OCI-M2 (cell line): ENCODE results near the gene HOXB5.

Experiments
- DNase-seq: peaks from one replicate; lab custom pipeline; 2025; ENCODE audit not compliant: unreplicated experiment; lab: John Stamatoyannopoulos, UW

HOXB5 gene

DNA sequence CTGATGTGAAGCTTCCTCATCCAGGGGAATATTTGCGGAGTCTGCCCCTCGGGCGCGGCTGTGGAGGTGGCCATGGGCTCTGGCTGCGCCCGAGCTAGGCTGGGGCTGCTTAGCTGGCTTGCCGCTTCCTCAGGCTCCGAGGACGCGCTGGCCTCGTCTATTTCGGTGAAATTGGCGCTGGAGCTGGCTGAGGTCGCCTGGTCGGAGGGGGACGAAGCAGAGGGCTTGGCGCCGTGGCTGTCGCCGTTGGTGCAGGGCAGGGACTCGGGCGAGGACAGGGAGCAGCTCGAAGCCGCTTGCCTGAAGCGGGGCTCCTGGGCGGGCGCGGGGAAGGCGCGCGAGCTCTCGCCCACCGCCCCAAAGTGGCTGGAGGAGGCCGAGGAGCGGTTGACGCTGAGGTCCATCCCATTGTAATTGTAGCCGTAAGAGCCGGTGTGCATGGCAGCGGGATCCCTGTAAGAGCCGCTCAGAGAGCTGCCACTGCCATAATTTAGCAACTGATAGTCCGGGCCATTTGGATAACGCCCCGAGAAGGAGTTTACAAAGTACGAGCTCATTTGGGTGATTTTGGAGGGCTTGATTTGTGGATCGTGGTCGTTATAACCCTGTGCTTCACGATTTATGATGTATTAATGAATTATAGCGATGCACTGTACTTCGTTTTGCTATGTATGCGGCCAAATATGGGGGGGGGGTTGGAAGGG, at the start of gene HOXB5:
Gene HOXB5 (minus strand): TSS at position 654 of the 704 bp plus-strand sequence. CDS start 97 bp downstream, at position 557.
- no peak for DNase-seq

DNA sequence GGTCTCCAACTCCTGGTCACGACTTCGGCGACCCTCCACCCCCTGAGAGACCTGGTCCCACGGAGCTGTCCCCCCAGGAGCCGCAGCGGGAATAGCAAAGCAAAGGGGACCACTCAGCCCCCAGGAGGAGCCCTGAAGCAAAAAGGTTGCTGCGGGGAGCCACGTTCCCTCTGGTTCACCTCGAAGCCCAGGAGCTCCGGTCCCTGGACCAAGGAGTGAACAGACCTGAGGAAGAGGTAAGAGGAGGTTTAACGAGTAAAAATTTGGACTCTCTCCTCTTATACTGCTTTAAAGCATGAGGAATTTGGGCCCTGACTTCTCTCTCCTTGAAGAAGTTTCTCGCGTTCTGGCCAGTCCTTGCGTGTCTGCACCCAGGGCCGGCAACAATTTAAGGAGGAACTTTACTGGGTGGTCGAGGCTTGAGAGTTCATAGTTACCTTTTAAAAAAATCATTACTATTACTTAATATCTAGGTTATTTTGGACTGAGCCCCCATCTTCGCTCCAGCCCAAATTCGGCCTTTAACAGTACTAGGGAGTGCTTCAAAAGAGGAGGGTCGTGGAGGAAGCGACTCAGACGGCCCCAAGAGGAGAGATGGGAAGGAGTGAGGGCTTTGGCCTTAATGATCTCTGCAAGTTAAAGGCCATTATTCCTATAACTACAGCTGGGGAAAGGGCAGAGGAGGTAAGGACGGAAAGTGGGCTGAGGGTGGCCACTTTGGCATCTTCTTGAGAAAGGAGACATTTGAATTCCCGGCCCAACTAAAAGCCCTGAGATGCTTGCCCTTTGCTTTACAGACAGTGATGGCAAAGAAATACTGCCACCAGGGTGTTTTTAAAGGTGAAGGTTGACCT, 49.5 kb upstream of the HOXB5 start:
- DNase-seq = no peak

DNA sequence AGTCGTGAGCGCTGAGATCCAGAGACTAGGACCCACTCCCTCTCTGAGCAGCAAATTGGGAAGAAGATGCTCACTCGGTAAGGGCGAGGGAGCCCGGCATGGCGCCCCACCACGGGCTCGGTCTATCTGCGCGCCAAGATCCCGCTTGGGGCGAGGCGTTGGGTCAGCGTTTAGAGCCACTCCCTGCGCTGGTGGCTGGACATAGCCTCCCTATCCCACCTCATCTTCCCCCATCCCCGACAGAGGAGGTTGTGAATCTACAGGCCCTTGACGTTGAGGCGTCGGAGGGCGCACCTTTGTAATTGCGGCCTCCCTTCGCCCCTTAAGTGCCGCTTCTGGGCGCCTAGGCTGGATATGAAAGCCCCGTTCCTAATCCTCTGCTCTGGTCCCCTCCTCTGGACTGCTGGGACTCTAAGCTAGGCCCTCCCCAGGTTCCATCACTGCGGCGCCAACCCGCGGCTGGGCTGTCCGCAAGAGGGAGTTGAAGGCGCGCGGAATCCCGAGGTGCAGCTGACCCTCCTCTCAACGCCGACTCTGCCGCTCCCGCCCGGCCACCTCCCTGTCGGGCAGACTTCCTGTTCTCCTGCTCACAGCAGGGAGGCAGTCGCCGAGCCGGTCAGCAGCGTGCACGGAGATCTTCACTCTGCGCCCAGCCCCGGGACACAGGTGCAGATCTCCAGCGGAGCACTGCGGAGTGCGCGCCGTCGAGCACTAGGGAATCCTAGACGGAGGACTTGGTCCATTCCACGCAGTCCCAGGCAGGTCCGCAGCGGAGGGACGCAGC, 48.7 kb upstream of the HOXB5 start:
- no peak for DNase-seq

DNA sequence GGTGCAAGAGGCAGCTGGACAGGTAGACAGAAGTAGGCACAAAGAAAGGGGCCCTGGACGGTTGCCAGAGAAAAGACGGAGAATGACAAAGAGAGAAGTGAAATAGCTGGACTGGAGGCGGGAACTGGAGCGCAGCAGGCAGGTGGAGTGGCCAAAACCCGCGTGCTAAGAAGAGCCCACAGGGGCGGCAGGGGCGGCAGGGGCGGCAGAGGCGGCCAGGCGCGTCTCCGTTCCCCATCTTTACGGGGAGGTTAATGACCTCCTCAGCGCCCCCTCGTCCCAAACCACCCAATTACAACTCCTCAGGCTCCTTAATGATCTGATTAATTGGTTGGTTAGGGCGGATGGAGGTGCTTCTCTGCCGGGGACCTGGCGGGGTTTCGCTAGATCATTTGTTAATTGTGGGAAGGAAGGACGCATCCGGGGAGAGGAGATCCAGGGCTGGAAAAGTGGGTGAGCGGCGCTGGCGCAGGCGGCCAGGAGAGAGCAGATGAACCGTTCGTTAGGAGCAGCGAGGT, 48.0 kb upstream of the HOXB5 start:
- DNase-seq = no peak

DNA sequence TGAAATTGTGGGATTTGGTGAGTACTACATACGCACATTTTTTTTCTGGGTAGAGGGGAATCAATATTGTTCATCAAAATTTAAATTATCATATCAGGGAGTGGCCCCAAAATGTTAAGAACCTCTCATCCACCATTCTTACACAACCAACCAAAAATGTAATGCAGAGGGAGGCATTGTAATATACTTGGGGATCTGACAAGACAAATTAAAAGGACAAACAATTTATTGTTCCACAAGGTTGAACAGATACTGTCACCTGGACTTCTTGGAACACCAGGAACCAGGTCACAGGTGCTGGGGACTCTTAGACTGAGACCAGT, 47.2 kb upstream of the HOXB5 start:
- no peak for DNase-seq

DNA sequence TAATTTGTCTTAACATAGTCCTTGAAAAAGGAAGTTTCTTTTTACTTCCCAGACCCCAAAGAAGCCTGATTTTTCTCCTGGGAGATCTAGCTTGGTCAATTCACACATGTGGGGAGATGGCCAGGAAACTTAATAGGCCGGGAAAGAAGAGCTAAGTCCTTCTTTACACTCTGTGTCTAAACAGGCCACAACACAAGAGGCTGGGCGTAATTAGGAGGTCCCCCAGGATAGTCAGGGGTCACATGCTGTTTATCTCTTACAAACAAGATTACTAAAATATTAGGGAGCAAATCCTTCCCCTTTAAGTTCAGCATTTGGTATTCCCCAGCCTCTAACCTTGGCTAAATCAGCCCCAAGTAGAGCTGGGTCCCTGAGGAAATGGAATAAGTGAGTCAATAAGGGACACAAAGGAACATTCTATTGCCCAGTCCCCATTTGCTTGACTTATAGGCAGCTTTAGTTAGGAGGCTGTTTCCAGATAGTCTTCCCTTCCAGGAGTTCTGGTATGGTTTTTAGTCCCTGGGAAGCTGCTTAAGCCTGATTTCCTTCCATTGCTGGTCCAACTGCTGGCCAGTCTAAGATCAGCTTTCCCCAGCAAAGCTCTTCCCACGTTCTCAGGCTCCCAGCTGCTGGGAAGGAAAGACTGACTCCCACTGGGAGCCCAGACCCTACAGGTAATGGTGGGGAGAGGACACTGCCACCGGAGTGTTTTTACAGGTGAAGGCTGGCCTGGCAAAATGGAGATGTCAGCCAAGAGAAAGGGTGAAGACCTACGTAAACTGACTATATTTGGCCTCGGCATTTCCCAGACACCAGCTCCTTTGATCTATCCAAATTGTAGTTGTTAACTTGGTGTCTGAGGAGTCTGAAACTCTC, 46.6 kb upstream of the HOXB5 start:
- no peak for DNase-seq

DNA sequence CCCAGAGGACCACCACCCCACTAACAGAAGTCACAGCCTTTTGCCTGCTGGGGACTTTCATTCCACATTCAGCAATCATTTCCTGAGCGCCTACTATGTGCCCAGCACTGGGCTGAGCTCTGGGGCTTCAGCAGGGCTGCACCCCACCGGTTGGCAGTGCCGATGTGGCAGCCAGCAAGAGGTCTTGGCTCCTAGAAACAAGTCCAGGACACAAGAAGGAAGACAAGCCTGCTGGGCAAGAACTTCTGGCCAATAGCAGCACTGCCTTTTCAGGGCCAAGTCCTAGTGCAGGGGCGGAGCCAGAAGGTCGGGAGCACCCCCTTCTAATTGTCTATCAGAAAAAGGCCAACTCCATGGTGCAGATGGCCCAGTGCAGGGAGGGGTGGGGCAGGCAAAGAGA, 45.6 kb upstream of the HOXB5 start:
- DNase-seq = no peak

DNA sequence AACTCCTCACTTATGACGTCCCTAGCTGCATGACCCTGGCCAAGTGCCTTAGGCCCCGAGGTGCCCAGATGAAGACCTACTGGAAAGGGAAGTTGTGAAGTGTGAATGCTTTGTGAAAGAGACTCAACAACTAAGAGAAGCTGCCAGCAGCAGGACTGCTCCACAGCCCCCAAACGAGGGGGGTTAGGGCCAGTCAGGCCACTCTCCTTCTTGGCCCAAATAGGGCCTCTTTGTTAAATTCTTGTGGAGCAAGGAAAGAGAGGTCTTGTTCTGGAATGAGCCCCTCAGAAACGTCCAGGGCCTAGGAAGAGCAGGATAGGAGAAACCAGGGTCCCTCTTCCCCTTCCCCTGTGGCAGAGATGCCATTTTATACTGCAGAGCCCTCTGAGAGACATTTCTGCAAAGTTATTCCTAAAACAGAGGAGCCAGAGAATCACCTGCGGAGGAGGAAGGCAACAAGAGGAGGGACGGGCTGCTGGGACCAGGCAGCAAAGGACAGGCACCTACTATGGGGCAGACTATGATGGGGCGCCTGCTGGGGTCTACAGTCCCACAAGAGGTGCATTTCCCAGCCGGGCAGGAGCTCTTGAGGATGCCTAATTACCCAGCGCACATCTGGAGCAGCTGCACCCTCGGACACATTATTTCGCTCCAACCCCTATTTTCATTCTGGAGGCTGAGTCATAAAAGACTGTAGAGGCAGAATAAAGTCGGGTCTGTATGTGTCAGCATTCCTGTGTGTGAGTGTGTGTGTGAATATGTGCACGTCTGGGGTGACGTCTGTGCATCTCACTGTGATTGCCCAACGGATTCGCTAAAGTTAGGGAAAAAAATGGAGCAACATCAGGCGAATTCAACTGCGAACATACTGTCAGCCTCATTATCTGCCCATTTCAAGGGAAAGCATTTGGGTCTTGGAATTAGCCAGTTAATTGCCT, 44.0 kb upstream of the HOXB5 start:
- no peak for DNase-seq

DNA sequence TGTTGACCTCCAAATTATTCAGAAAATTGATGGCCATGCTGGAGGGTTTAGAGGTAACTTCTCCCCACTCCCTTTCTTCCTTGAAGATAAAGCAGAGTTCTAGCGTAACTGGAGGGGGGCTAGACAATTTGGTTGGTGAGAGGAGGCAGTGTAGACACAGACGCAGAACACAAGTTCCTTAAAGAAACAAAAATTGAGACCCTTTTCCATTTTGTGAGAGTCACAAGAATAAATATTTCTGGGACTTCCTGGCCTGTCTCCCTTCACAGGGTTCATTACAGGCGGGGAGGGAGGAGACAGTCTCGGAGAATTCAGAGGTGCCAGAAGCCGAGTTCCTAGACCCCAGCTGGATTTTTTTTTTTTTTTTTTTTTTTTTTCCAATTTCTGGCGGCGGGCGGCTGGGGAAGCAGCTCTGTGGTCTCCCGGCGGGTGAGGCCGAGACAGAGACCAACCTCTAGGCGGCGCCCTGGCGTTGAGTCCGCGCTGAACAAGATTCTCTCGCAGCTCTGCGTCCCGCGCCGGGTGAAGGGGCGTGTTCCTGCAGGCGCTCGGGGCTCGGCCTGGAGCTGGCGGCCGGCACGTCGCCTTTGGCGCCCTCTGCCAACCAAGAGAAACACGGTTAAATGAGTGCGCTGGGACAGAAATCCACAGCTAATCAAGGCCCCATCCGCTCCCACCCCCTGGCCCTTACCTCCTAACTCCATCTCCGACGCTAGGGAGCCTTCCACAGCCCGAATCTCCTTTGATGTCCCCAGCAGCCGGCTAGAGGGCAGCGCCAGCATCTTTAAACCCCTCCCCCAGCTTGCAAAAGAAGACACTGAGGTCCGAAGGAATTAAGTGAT, 42.8 kb upstream of the HOXB5 start:
- DNase-seq = no peak

DNA sequence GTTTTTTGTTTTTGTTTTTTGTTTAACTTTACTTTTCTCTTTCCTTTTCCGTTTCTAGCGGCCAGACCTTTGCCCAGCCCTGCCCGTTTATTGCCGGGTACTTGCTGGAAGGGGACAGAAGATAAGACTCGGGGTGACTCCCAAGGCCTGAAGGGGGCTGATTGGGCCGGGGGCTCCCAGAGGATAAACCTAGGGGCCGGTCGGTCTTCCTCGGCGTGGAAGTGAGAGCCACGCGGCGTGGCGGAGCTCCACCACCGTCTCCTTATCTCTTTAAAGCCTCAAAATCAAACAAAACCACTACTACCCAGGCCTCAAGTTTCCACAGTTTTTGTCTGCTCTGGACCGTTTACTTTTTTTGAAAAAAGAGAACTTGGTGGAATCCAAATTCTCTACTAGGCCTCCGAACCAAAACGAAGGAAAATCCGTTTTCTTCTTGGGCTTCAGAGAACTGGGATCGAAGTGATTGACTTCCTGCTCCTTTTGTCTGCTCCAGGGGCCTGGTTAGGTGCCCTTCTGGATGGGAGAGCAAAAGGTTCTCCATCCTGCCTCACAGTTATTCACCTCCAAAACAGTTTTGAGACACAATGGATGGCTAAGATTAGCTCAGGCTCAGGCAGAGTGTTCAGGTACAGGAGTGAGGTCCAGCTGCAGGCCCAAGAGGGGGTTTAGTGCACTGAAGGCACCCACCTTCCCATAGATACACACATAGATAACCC, 41.1 kb upstream of the HOXB5 start:
- no peak for DNase-seq

DNA sequence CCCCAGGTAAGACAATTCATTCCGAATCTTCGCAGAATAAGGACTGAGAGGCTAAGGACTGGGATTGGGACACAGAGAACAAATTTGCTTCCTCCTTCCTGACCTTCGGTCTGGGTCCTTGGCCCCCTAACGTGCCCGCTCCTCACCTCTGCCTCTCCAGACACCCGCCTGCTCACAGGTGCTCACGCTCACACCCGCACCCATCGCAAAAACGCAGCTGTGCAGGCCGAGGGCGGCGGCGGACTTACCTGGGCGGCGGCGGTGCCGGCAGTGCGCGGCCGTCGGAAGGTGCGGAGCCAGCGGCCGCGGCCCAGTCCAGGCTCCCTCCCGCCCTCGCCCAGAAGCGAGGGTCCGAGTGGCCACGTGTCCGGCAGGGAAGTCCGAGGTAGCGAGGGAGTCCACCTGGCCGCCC, 39.7 kb upstream of the HOXB5 start:
- DNase-seq = no peak

DNA sequence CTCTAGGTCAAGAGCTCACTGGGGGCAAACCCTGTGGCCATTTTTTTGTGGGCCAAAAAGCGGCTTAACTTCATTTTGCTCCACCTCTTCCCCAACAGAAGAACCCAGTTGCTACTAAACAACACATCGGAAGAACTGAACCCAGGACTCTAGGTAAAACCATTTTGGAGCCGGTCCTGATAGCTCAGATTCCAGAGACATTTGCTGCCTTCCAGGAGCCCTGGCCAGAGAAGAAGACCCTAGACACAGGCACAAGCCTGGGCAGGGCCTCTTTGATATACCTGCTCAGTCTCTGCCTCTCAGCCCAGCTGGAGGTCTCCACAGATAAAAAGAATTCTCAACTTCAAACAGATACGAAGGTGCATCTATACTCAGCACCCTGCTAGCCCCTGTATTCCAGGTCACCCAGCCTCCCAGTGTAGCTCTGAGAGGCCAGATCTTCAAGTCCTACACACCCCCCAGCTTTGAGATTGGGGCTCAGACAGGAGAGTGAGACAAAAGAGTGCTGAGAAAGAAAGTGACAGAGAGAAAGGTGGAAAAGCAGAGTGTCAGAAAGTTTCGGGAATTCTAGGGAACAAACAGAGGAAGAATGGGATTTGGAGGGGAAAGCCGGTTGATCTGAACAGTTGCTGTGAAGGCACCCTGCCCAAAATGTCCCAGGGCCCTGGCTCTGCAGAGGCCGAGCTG, 39.1 kb upstream of the HOXB5 start:
- DNase-seq = no peak

DNA sequence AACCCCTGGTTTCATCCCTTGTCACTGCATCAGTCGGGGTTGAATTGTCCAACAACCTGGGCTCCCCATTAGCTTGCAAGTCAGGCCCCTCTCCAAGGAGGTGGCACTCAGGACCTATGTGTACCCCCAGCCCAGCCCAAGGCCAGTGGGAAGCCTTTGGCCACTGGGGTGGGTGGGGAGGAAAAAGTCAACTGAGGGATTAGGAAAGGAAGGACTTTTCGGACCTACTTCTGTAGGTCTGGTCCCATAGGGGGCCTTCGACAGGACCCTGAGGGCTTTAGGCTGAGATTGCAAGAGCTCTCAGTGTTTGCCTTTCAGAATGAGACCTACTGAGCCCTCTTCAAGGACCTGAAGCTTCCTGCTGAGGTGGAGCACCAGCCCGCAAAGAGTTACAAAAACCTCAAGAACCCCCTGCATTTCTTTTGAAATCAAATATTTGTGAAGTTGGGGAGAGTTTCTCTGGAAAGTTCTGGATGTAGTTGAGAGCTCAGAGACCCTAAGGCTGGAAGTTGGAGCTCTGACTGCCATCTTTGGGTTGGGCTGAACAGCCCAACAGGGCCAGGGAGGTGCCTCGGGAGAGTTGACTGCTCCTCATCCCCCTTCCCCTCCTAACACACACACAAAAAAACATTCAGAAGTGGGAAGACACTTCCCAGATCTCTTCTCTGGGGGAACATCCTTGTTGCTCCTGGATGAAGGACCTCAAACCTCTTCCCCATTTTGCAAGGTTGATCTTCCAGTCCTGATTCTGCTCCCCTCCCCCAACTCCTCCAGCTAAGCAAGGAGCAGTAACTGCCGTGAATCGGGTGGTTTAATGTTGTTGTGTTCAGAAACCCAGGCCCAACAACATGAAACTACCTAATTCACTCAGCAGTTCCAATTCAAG, 38.4 kb upstream of the HOXB5 start:
- DNase-seq = no peak

DNA sequence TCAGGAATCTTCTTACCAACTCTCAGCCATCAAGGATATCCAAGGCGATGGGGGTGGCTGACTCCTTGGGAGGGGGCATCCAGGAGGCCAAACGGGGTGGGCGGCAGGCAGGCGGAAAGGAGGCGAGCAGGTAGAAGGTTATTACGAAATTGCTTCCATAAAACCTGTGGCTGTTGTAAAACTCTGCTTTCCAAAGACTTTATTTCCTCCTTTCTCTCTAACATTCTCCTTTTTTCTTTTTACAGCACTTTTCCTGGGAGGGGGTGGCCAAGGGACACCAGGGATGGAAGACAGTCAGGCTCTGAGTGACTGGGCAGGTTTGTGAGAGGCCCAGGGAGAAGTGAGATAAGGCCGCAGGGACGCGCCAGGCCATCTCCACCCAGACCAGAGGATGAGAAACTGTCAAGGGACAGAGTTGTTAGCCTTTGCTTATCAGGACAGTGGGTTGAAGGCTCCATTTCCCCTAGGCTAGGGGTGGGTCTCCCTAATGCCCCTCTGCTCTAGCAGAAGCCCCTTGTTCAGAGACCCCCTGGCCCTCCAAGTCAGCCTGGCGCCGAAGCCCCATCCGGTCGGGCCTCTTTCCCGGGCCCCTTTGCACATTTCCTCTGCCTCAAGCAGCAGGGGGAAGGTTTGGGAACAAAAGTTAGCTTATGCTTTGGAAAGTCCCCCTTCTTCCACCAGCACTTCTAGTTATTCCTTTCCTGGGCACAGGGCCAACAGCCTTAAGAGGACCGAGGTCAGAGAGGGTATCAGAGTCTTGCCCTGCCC, 37.5 kb upstream of the HOXB5 start:
- DNase-seq = no peak

DNA sequence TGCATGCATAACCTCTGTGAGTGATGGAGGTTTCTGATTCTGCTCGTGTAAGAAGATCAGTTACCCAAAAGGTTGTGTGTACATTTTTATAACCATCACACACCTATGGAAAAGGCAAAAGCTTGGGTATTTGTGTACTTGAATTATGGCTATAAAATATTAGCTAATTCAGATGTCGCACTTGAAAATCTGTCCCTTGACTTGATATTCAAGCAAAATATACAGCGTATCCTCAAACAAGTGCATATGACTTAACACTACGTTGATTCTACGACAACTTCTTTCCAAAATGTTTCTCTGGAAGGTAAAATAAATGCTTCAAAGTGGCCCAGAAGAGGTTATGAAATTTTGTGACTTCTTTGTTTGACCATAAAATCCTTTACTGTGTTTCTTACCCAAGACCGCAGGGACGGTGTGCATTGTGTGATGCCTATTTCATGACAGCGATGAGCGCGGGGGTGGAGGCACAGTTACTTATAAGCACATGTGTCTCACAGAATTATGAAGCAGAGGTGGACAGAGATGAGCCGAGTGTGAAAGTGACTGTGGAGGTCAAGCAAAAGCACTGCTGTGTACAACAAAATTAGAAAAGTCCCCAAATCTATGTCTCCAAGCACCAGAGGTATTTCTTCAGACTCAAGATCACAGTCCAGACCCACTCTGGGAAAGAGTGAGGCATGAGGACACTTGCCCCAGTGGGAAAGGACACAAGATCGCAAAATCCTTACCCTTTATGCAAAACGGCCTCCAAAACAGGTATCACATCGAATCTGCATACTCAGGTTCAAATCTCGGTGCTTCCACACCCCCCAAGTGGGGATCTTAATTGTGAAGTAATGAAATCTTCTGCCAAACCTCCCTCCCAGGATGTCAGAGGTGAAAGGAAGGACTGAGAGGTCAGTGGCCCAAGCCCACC, 36.7 kb upstream of the HOXB5 start:
- DNase-seq = no peak
